Tongue (tissue), 2 donors: ENCODE results near the gene ABHD8. TPM values are rescaled to one million over a fixed set of nuclear protein-coding genes. Genes with fewer than 3 reads are reported as not detected.

Experiments
- DNase-seq: peaks from one replicate; pipeline ENCODE4 v3.0.0-alpha.2; 2015
- total RNA-seq: library from RNA; depleted of rRNA; stranded (reverse); fragments of >200 nt; gene quantifications from one replicate; pipeline ENCODE4 v1.2.3, GENCODE V29; 2014

Gene ABHD8
- total RNA-seq, 1 donor from 2014 or later: 15.6 TPM

GRCh38 chr19:17321655-17322489, 18.6 kb upstream of the ABHD8 start:
- no peak for DNase-seq

GRCh38 chr19:17320435-17320834, 17.2 kb upstream of the ABHD8 start:
- DNase-seq: no peak

DNA sequence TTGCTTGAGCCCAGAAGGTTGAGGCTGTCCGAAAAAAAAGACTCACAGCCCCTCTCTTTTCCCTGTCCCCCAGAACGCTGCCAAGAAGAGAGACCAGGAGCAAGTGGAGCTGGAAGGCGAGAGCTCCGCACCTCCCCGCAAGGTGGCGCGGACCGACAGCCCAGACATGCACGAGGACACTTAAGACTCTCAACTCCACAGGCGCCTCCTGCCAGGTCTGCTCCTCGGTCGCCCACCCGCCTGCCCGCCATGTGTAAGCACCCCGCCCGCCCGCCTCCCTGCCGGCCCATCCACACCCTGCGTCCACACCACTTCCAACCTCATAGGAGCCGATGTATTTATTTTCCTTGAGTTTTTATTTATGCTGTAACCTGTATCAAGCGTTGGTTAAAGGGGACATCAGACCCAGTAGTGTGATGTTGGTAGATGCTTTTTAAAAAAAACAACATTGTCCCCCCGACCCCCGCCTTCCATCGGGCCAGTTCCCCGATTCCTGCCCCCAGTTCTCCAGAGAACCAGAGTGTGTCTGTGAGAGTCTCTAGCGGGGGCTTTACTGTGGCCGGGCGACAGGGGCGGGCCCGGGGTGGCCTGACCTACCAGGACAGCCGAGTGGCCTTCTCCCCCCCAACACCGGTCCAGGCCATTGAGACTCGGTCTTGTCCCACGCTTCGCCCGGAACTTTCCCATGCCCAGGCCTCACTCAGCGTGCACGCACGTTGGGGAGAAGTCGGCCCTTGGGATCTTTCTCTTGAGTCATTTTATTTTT, 16.4 kb upstream of the ABHD8 start:
- DNase-seq: no peak

GRCh38 chr19:17318966-17319365, 15.7 kb upstream of the ABHD8 start:
- no peak for DNase-seq

DNA sequence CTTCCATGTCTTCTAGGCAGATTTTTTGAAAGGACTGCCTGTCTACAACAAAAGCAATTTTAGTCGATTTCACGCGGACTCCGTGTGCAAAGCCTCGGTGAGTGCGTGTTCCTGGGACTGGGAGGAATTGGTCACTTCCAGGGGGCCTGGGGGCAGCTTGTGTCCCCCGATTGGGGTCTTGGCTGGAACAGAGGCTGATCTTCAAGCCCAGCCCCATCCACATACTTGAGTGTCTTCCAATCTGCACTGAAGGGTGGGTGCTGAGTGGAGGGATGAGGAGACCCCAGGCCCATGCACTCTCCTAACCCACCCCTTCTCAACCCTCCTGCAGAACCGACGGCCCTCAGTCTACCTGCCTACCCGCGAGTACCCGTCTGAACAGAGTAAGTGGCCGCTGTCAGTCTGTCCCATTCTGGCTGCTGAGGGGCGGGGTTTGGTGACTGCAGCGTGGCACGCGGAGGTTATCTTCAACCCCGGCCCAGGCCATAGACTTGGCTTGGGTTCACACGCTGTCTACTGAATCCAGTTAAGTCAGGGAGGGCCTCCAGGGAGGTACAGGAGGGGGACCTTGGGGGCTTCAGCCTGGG, 10.9 kb upstream of the ABHD8 start:
- DNase-seq: no peak

GRCh38 chr19:17312189-17313113, 9.2 kb upstream of the ABHD8 start:
- no peak for DNase-seq

DNA sequence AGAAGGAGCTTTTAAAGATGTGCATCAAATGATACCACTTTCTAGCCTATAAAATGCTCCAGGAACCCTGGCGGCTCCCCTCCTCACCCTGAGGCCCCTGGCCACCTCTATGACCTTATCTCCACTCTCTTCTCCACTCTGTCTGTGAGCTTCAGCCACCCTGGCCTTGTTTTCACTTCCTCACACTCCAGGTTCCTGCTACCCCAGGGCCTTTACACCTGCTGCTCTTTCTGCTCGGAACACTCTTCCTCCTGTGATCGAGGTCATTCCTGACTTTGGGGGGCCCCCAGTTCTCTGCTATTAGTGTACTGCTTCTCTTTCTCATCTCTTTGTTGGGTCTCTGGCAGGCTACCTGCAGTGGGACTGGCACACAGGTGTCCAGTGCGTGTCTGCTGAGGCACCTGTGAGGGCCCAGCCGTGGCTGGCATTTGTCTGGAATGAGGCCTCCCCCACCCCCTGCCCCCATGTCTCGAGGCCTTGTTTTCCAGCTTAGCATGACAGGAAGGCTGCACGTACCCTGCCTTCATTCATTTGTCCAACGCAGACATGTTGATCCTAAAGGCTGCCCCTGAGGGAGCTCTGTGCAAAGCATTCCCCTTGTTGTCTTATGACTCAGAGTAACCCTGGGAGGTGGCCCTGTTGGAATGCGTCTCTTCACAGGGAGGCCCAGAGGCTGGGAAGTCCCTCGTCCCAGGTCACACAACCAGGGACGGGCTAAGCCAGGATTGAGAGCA, 8.4 kb upstream of the ABHD8 start:
- DNase-seq: no peak

- DNase-seq: no peak
Measured at GRCh38 chr19:17309965-17310461, 6.8 kb upstream of the ABHD8 start.

GRCh38 chr19:17309198-17309964, 6.2 kb upstream of the ABHD8 start, which contains the start of gene DDA1:
Gene DDA1 (plus strand): TSS chr19:17309563. CDS start chr19:17309655, 92 bp downstream.
- peak; percentile 100 for DNase-seq

GRCh38 chr19:17307876-17308377, 4.7 kb upstream of the ABHD8 start:
- no peak for DNase-seq

- DNase-seq: no peak
Measured at GRCh38 chr19:17306285-17306714, 3.1 kb upstream of the ABHD8 start.

GRCh38 chr19:17305517-17306284, 2.5 kb upstream of the ABHD8 start, which contains the start of gene MRPL34:
Gene MRPL34 (plus strand): TSS chr19:17305872. CDS start chr19:17305893, 21 bp downstream.
- DNase-seq: peak; percentile 99

DNA sequence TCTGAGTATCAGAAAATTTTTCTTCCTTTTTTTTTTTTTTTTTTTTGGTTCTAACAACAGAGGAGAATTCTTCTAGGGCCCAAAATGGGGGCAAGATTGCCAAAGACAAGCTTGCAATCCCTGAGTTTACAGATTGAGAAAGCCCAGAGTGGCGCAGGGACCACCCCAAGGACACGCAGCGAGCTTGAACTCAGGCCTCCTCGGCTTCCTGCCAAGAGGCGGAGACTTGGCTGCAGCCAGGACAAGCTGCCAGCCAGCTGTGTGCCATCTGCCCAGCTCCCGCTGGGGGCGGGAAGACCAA, 1.9 kb upstream of the ABHD8 start:
- DNase-seq: no peak

- DNase-seq: no peak
Measured at GRCh38 chr19:17304386-17305215, 1.4 kb upstream of the ABHD8 start.

GRCh38 chr19:17303940-17304267, 679 bp upstream of the ABHD8 start:
- no peak for DNase-seq

- no peak for DNase-seq
Measured at GRCh38 chr19:17302391-17303166, 646 bp downstream of the ABHD8 start.

- no peak for DNase-seq
Measured at GRCh38 chr19:17300992-17301619, 2.1 kb downstream of the ABHD8 start.
